CD4-positive, alpha-beta T cell treated with Interleukin-4 for 1 hour (primary cell): Measurements from ENCODE around the gene ERH.
"Not testable (repeated sequence)": the region's sequence is repeated elsewhere in the genome, so short reads cannot be mapped to it uniquely, and the experiment has no call there.

Source experiments
- DNase-seq, 2 donors: peaks; one replicate each; pipeline ENCODE4 v3.0.0-alpha.2; 2020 to 2022

The ERH gene

DNA sequence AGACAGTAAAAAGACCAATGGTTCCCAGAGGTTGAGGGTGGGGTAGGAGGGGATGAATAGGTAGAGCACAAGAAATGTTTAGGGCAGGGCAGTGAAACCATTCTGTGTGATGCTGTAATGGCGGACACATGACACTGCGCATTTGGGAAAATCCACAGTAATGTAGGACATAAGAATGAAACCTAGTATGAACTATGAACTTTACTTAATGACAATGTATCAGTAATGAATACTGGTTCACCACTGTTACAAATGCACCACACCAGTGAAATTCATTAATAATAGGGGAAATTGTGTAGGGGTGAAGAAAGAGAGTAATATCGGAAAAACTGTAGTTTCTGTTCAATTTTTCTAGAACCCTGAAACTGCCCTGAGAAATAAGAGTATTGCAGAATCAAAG is 5.6 kb downstream of the ERH start:
- no peak for DNase-seq

DNA sequence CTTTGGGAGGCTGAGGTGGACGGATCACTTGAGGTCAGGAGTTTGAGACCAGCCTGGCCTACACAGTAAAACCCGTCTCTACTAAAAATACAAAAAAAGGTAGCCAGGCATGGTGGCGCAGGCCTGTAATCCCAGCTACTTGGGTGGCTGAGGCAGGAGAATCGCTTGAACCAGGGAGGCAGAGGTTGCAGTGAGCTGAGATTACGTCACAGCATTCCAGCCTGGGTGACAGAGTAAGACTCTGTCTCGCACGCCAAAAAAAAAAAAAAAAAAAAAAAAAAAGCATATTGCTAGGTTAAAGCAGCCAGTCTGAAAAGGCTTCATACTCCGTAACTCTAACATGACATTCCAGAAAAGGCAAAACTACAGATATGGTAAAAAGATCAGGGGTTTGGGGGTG is 6.7 kb downstream of the ERH start:
- DNase-seq, result not testable (repeated sequence)

DNA sequence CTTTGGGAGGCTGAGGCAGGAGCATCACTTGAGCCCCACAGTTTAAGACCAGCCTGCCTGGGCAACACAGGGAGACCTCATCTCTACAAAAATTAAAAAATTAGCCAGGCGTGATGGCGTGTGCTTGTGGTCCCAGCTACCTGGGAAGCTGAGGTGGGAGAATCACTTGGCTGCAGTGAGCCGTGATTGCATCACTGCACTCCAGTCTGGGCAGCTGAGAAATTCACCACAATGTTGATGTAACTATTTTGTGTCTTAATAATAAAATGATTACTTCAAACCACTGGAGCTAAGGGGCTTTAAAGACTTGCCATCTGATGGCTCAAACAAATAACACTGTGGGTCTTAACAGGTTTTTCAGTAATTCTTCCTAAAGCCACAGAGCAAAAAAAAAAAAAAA is 10.8 kb downstream of the ERH start:
- no peak for DNase-seq

DNA sequence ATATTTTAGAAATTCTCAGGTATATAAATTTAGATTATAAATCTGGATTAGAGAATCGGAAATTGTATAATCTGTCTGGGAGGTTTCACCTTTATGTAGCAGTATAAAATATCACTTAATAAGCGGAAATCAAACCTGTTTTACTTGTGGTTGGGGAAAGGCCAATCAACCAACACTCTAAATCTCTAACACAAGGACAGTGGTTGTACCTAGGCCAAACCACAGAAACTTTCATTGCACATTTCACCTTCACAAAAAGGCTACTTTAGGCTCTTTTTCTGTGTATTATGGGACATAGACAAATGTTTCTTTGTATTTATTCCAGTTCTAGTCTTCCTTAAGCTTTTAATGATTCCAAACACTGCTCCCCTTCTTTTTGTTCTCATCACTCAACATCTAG is 19.8 kb downstream of the ERH start:
- DNase-seq, result no peak

- no peak for DNase-seq
Measured at GRCh38 chr14:69376439-69376838, 21.7 kb downstream of the ERH start.

- no peak for DNase-seq
Measured at GRCh38 chr14:69375722-69376121, 22.4 kb downstream of the ERH start.

DNA sequence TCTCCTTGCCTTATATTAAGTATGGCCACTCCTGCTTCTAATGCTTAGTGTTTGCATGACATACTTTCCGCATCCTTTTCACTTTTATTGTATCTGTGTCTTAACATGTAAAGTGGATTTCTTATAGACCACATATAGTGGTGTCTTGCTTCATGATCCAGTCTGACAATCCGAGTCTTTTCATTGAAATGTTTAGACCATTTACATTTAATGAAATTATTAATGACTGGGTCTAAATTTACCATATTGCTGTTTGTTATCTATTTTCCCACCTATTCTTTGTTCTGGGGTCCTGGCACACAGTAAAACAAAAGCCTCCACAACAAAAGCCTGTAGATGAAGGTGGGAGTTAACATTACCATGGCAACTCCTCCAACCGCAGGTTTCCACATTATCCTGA is 22.9 kb downstream of the ERH start:
- DNase-seq, result no peak

- DNase-seq, result no peak
Measured at GRCh38 chr14:69374235-69374634, 23.9 kb downstream of the ERH start.

GRCh38 chr14:69373104-69373503 is 25.0 kb downstream of the ERH start:
- no peak for DNase-seq

DNA sequence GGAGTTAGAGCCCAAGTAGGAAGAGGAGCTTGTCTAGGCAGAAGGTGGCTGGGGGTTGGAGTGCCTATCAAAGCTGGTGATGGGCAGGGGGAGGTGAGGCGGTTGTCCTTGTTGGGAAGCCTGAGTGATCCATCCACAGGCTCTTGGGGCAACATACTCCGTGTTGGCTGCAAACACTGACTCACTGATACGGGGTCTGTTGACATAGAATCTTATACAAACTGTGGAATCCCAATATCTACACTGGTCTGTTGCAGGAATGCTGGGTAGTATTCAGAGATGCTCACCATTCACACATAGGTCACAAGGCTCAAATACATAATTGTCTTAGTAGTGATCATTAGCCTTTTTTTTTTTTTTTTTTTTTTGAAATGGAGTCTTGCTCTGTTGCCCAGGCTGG is 26.0 kb downstream of the ERH start:
- DNase-seq, result no peak

GRCh38 chr14:69370061-69370460 is 28.0 kb downstream of the ERH start:
- no peak for DNase-seq

- DNase-seq, result no peak
Measured at GRCh38 chr14:69368381-69368780, 29.7 kb downstream of the ERH start.

- no peak for DNase-seq
Measured at GRCh38 chr14:69366761-69367160, 31.3 kb downstream of the ERH start.

GRCh38 chr14:69366069-69366468 is 32.0 kb downstream of the ERH start:
- DNase-seq, result no peak

GRCh38 chr14:69364378-69364777 is 33.7 kb downstream of the ERH start:
- no peak for DNase-seq

DNA sequence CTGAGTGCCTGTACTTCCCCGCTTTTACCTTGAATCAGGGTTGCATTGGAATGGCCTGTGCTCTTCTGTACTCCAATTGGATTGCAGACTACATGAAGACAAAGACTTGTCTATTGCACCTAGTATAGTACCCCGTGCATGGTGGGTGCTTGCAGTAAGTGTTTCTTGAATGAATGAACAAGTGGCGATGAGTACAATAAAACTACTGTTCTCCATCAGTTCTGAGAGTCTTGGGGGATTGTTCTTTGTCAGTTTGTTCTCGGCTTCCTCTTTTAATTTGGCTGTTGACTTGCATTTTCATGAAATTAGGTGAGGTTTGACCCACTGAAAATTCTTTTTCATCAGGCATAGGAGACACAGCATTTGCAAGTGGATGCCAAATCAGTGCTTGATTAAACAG is 34.1 kb downstream of the ERH start:
- no peak for DNase-seq

GRCh38 chr14:69363055-69363454 is 35.0 kb downstream of the ERH start:
- no peak for DNase-seq

DNA sequence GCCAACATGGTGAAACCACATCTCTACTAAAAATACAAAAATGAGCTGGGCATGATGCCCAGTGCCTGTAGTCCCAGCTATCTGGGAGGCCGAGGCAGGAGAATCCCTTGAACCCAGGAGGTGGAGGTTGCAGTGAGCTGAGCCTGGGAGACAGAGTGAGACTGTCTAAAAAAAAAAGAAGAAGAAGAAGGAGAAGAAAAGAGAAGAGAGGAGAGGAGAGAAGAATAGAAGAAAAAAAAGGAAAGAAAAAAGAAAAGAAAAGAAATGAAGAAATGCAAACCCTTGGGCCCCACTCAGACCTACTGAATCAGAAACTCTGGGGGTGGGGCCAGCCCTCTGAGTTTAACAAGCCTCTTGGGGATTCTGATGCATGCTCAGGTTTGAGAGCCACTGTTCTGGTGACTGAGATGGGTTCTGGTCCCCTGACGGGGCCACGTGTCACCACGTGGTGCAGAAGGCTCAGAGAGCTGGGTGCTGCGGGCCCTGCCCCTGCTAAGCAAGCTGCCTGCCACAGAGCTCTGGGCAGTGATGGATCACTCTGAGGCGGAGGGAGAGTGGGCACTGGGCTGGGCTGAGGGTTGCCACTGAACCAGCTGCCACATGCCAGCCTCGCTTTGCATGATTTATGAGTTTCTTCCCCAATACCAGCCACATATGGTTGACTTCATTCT is 37.5 kb downstream of the ERH start:
- no peak for DNase-seq

GRCh38 chr14:69358966-69359365 is 39.1 kb downstream of the ERH start:
- no peak for DNase-seq

DNA sequence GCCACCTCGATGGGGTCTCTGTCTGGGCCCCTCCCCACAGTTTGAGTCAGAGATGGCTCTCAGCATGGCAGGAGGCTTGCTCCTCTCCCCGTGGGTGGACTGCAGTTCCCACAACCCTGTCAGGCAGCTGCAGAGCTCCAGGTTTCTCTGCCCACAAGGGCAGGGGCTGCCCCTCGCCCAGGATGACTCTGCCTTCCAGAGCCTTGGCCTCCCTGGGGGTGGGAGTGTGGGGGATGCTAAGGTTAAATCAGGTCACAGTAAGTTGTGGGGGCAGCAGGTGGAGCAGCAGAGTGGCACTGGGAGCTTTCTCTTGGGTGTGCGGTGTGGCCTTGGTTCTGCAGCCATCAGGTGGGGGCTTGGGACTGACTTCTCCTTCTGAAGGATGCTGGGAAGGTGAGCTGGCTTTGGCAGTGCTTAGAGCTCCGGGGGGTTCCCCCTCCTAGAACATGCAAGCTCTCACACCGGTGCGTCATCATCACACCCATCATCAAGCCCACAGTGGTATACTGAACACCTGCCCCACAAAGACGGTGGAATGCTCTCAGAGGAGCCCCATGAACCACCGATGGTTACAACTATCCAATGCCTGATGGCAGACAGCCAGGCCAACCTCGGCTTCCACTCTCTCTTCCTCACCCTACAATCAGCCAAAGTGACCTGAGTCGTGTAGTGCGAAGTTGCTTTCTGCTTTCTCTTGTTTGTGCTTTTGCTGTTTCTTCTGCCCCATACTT is 39.7 kb downstream of the ERH start:
- no peak for DNase-seq

GRCh38 chr14:69357544-69358200 is 40.4 kb downstream of the ERH start:
- no peak for DNase-seq

DNA sequence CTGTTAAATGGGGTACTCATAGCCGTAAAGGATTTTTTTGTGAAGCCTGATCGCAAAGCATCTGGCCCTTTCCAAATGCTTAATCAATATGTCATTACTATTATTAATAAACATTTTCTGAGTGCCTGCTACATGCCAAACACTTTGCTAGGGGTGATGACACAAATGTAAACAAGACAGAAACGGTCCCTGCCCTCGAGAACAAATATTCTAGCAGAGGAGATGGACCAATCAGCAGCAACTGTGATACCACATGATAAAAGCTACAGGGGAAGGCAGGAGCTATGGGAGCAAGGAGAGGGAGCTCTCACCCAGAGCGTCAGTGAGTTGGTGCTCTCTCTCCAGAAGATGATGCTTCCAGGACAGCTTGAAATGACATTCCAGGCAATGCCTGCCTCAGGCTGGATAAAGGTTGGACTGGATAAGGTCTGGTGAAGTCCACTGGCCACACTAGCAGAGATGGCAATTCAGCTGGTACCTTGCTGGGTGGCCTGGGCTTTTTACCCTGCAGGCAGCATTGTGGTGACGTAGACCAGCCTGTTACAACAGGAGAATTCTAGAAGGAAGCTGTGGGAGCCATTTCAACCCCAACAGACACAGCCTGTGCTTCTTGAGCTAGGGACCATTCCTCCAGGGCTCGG is 41.1 kb downstream of the ERH start:
- no peak for DNase-seq

GRCh38 chr14:69355607-69356281 is 42.4 kb downstream of the ERH start:
- no peak for DNase-seq
